Neural progenitor cell (in vitro differentiated cells): ENCODE results near the gene BMPR1B. TPM values are rescaled to one million over a fixed set of nuclear protein-coding genes. Genes with fewer than 3 reads are reported as not detected.

ENCODE experiments used
- DNase-seq: peaks from one replicate; pipeline ENCODE4 v3.0.0-alpha.2; 2016; ENCODE audit warnings: low spot score
- H2AFZ ChIP-seq: fragments of 200-600 bp; sonication (generic); replicated peaks from 2 replicates; pipeline ENCODE4 v1.6.1; 2016; ENCODE audit warnings: antibody characterized with exemption
- H3F3A ChIP-seq: fragments of 200-600 bp; sonication (generic); 2 replicates; pipeline ENCODE4 v1.6.1; 2016; ENCODE audit warnings: antibody characterized with exemption, low read depth
- H3K27ac ChIP-seq: fragments of 200-600 bp; sonication (generic); 2 replicates; pipeline ENCODE4 v1.5.1; 2016; ENCODE audit warnings: mild to moderate bottlenecking
- H3K27me3 ChIP-seq: fragments of 200-600 bp; sonication (generic); 2 replicates; pipeline ENCODE4 v1.6.1; 2016; ENCODE audit warnings: mild to moderate bottlenecking, moderate library complexity
- H3K36me3 ChIP-seq: fragments of 200-600 bp; sonication (generic); 2 replicates; pipeline ENCODE4 v1.5.1; 2016
- H3K4me1 ChIP-seq: fragments of 200-600 bp; sonication (generic); 2 replicates; pipeline ENCODE4 v1.6.1; 2016; ENCODE audit warnings: mixed run types
- H3K4me2 ChIP-seq: fragments of 200-600 bp; sonication (generic); 2 replicates; pipeline ENCODE4 v1.6.1; 2016
- H3K4me3 ChIP-seq: fragments of 200-600 bp; sonication (generic); 2 replicates; pipeline ENCODE4 v1.5.1; 2016
- H3K79me2 ChIP-seq: fragments of 200-600 bp; sonication (generic); 2 replicates; pipeline ENCODE4 v1.6.1; 2016; ENCODE audit warnings: low read depth
- H3K9ac ChIP-seq: fragments of 200-600 bp; sonication (generic); 2 replicates; pipeline ENCODE4 v1.6.1; 2016
- H3K9me3 ChIP-seq: fragments of 200-600 bp; sonication (generic); 2 replicates; pipeline ENCODE4 v1.5.1; 2016; ENCODE audit warnings: low read depth
- H4K20me1 ChIP-seq: fragments of 200-600 bp; sonication (generic); 2 replicates; pipeline ENCODE4 v1.6.1; 2016; ENCODE audit warnings: low read depth
- H3K27ac Mint-ChIP-seq: 3 replicates; pipeline ENCODE4 v1.8.0; 2021; ENCODE audit warnings: mixed read lengths
- H3K27me3 Mint-ChIP-seq: 2 replicates; pipeline ENCODE4 v1.8.0; 2022; ENCODE audit warnings: low read depth, mild to moderate bottlenecking, inconsistent platforms, moderate library complexity, mixed read lengths; ENCODE audit not compliant: insufficient read depth
- H3K36me3 Mint-ChIP-seq: 3 replicates; pipeline ENCODE4 v1.8.0; 2021; ENCODE audit warnings: mixed read lengths
- H3K4me1 Mint-ChIP-seq: 3 replicates; pipeline ENCODE4 v1.8.0; 2021; ENCODE audit warnings: mixed read lengths
- H3K4me3 Mint-ChIP-seq: 3 replicates; pipeline ENCODE4 v1.8.0; 2021; ENCODE audit warnings: mild to moderate bottlenecking, moderate library complexity, mixed read lengths
- H3K9me3 Mint-ChIP-seq: 3 replicates; pipeline ENCODE4 v1.8.0; 2020; ENCODE audit warnings: mixed read lengths
- CTCF ChIP-seq: fragments of 200-600 bp; sonication (generic); IDR thresholded peaks from 2 replicates; pipeline ENCODE4 v1.5.1; 2017; ENCODE audit warnings: antibody characterized with exemption, mild to moderate bottlenecking
- EZH2 ChIP-seq: fragments of 200-600 bp; sonication (generic); IDR thresholded peaks from 2 replicates; pipeline ENCODE4 v1.6.1; 2017; ENCODE audit warnings: antibody characterized with exemption, mild to moderate bottlenecking, moderate library complexity
- EZH2phosphoT487 ChIP-seq: fragments of 200-600 bp; sonication (generic); IDR thresholded peaks from 2 replicates; pipeline ENCODE4 v1.6.1; 2017; ENCODE audit warnings: antibody characterized with exemption
- total RNA-seq: library from RNA; depleted of rRNA; stranded (reverse); fragments of >200 nt; gene quantifications from 2 replicates; pipeline ENCODE4 v1.2.3, GENCODE V29; 2015; ENCODE audit warnings: low replicate concordance

The BMPR1B gene
- total RNA-seq, 1 donor from 2014 or later = 2.7 TPM

- Mint-ChIP-seq H3K4me3 (no peak overlapping the region), H3K27me3 (no peaks in the 10 kb centered on the region), H3K9me3 (peaks cover 16% of the 10 kb centered on the region), H3K4me1 (no peaks in the 10 kb centered on the region), H3K27ac (no peak overlapping the region), H3K36me3 (peaks cover 10% of the 10 kb centered on the region)
- no peaks in the 10 kb centered on the region for H3F3A ChIP-seq
- H3K9ac ChIP-seq = no peak overlapping the region
- TF ChIP-seq CTCF (no peak), EZH2phosphoT487 (no peak), EZH2 (no peak)
- no peaks in the 10 kb centered on the region for H3K36me3 ChIP-seq
- H3K4me3 ChIP-seq = no peak overlapping the region
- no peak overlapping the region for H3K27ac ChIP-seq
- H3K79me2 ChIP-seq = no peaks in the 10 kb centered on the region
- peak overlapping the region; percentile 26 for H2AFZ ChIP-seq
- no peak for DNase-seq
- no peaks in the 10 kb centered on the region for H4K20me1 ChIP-seq
- peaks cover 15% of the 10 kb centered on the region for H3K4me1 ChIP-seq
- H3K27me3 ChIP-seq = no peaks in the 10 kb centered on the region
- H3K4me2 ChIP-seq = peak overlapping the region; percentile 14
- no peaks in the 10 kb centered on the region for H3K9me3 ChIP-seq
Measured at GRCh38 chr4:94913316-94913715, 155.6 kb downstream of the BMPR1B start.

- Histone ChIP-seq H3K4me3 (no peak overlapping the region), H3K9ac (no peak overlapping the region), H3K36me3 (no peaks in the 10 kb centered on the region), H3K9me3 (no peaks in the 10 kb centered on the region), H3F3A (no peaks in the 10 kb centered on the region), H3K27me3 (no peaks in the 10 kb centered on the region), H4K20me1 (no peaks in the 10 kb centered on the region), H3K27ac (no peak overlapping the region), H3K79me2 (no peaks in the 10 kb centered on the region), H3K4me2 (no peak overlapping the region), H3K4me1 (peaks cover 15% of the 10 kb centered on the region), H2AFZ (no peak overlapping the region)
- Mint-ChIP-seq H3K4me1 (no peaks in the 10 kb centered on the region), H3K9me3 (peaks cover 16% of the 10 kb centered on the region), H3K27ac (no peak overlapping the region), H3K27me3 (no peaks in the 10 kb centered on the region), H3K4me3 (no peak overlapping the region), H3K36me3 (peaks cover 13% of the 10 kb centered on the region)
- no peak for DNase-seq
- TF ChIP-seq CTCF (no peak), EZH2 (no peak), EZH2phosphoT487 (no peak)
Measured at GRCh38 chr4:94917146-94917545, 159.4 kb downstream of the BMPR1B start.

GRCh38 chr4:94918543-94918942 lies 160.8 kb downstream of the BMPR1B start:
- DNase-seq = no peak
- no peak for TF ChIP-seq CTCF
- TF ChIP-seq EZH2 = no peak
- TF ChIP-seq EZH2phosphoT487 = no peak
- Histone ChIP-seq H3F3A (no peaks in the 10 kb centered on the region), H3K4me3 (no peak overlapping the region), H3K4me2 (no peak overlapping the region), H4K20me1 (no peaks in the 10 kb centered on the region), H3K27me3 (no peaks in the 10 kb centered on the region), H3K79me2 (no peaks in the 10 kb centered on the region), H3K27ac (no peak overlapping the region), H3K36me3 (no peaks in the 10 kb centered on the region), H3K9ac (no peak overlapping the region), H3K4me1 (peaks cover 4% of the 10 kb centered on the region), H2AFZ (no peak overlapping the region), H3K9me3 (no peaks in the 10 kb centered on the region)
- no peak overlapping the region for H3K27ac Mint-ChIP-seq
- H3K4me3 Mint-ChIP-seq = no peak overlapping the region
- peaks cover 16% of the 10 kb centered on the region for H3K9me3 Mint-ChIP-seq
- no peaks in the 10 kb centered on the region for H3K27me3 Mint-ChIP-seq
- peaks cover 13% of the 10 kb centered on the region for H3K36me3 Mint-ChIP-seq
- H3K4me1 Mint-ChIP-seq = no peaks in the 10 kb centered on the region
